ENCODE measurements around the gene MFSD11.

The MFSD11 gene

GRCh38 chr17:76820039-76820438, 82.1 kb downstream of the MFSD11 start:
- Histone ChIP-seq H3K4me1 (ENCODE audit: control insufficient read depth, insufficient read depth, low read length) (peaks cover 3% of the 10 kb centered on the region; the same call in 1 of the 2 replicates), H3K9me3 (ENCODE audit: control insufficient read depth, insufficient read depth, low read length) (no peaks in the 10 kb centered on the region), H3K4me3 (ENCODE audit: low read length) (no peak overlapping the region), H3K27me3 (ENCODE audit: control insufficient read depth, insufficient read depth, low read length) (no peaks in the 10 kb centered on the region), H3K27ac (ENCODE audit: low read length) (no peak overlapping the region), H3K36me3 (ENCODE audit: control insufficient read depth, insufficient read depth, low read length) (no peaks in the 10 kb centered on the region)
- no CpG with 5 or more reads among the region's 1 CpG for WGBS (ENCODE audit: insufficient coverage, insufficient read length)
- no peak for DNase-seq (ENCODE audit: low read depth, low spot score)

DNA sequence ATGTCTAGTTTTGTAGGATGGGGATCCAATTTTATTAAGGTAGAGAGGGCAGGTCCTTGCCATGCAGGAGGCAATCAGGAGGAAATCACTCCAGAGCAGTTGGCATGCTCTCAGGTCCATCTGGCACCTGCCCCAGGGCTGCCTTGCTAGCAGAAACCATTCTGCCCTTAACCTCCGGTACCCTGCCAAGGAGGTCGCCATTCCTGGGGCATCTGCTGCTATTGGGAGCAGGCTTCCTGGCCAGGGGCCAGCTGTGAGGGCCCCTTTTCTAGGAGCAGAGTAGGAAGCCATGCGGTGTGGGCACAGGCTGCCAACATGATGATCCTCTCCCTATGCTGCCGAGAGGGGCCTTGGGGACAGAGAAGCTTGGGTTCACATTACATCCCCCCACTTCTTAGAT, 82.6 kb downstream of the MFSD11 start:
- no CpG with 5 or more reads among the region's 4 CpGs for WGBS (ENCODE audit: insufficient coverage, insufficient read length)
- Histone ChIP-seq H3K4me1 (ENCODE audit: control insufficient read depth, insufficient read depth, low read length) (peaks cover 3% of the 10 kb centered on the region; the same call in 1 of the 2 replicates), H3K4me3 (ENCODE audit: low read length) (no peak overlapping the region), H3K9me3 (ENCODE audit: control insufficient read depth, insufficient read depth, low read length) (no peaks in the 10 kb centered on the region), H3K27me3 (ENCODE audit: control insufficient read depth, insufficient read depth, low read length) (no peaks in the 10 kb centered on the region), H3K36me3 (ENCODE audit: control insufficient read depth, insufficient read depth, low read length) (no peaks in the 10 kb centered on the region), H3K27ac (ENCODE audit: low read length) (no peak overlapping the region)
- no peak for DNase-seq (ENCODE audit: low read depth, low spot score)

DNA sequence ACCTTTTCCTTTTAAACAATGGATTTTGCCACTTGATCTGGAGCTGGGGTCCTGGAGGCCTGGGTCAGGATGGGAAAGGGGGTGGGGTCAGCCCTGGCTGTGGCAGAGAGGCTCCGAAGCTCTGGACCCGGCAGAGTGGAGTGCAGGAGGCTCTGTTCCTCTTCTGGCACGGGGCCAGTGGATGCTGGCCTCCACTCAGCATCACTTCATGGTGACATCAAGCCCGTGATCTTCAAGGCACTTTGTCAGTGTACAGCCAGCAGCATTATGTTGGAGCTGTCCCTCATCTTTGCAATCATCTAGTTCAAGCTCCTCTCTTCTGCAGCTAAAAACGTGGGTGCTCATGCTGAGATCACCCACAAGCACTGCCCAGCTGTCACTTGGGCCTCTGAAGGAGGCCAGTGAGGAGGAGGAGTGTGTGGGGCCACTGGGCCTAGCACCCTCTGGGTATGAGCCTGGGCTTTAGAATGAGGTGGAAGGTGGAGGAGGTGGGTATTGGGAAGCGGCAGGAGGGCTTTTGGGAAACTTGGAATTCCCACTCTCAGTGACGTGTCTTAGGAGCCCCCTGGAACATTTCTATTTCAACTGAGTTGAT, 84.4 kb downstream of the MFSD11 start:
- WGBS (ENCODE audit: insufficient coverage, insufficient read length) = no CpG with 5 or more reads among the region's 7 CpGs
- Histone ChIP-seq H3K9me3 (ENCODE audit: control insufficient read depth, insufficient read depth, low read length) (no peaks in the 10 kb centered on the region), H3K4me1 (ENCODE audit: control insufficient read depth, insufficient read depth, low read length) (peaks cover 2% of the 10 kb centered on the region; the same call in 1 of the 2 replicates), H3K27me3 (ENCODE audit: control insufficient read depth, insufficient read depth, low read length) (no peaks in the 10 kb centered on the region), H3K27ac (ENCODE audit: low read length) (no peak overlapping the region), H3K4me3 (ENCODE audit: low read length) (no peak overlapping the region), H3K36me3 (ENCODE audit: control insufficient read depth, insufficient read depth, low read length) (no peaks in the 10 kb centered on the region)
- no peak for DNase-seq (ENCODE audit: low read depth, low spot score)

DNA sequence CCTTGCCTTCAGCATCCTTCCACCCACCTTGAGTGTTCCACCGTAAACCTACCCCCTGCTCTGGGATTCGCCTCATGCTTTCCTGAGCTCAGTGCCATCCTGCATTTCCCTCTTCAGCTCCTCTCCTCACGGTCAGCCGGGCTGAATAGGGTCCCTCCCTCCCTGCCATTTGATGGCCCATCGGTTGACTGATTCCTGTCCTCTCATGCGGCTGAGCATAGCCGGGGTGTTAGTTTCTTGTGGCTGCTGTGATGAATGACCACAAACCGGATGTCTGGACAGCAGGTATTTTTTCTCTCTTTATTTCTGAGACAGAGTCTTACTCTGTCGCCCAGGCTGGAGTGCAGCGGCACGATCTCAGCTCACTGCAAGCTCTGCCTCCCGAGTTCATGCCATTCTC, 86.2 kb downstream of the MFSD11 start:
- H3K27me3 ChIP-seq (ENCODE audit: control insufficient read depth, insufficient read depth, low read length) = no peaks in the 10 kb centered on the region
- no peak for DNase-seq (ENCODE audit: low read depth, low spot score)
- peaks cover 2% of the 10 kb centered on the region; the same call in 1 of the 2 replicates for H3K4me1 ChIP-seq (ENCODE audit: control insufficient read depth, insufficient read depth, low read length)
- no CpG with 5 or more reads among the region's 12 CpGs for WGBS (ENCODE audit: insufficient coverage, insufficient read length)
- H3K9me3 ChIP-seq (ENCODE audit: control insufficient read depth, insufficient read depth, low read length) = no peaks in the 10 kb centered on the region
- H3K4me3 ChIP-seq (ENCODE audit: low read length) = no peak overlapping the region
- no peaks in the 10 kb centered on the region for H3K36me3 ChIP-seq (ENCODE audit: control insufficient read depth, insufficient read depth, low read length)
- H3K27ac ChIP-seq (ENCODE audit: low read length) = no peak overlapping the region

- no peak overlapping the region for H3K27ac ChIP-seq (ENCODE audit: low read length)
- no peaks in the 10 kb centered on the region for H3K4me1 ChIP-seq (ENCODE audit: control insufficient read depth, insufficient read depth, low read length)
- no peaks in the 10 kb centered on the region for H3K27me3 ChIP-seq (ENCODE audit: control insufficient read depth, insufficient read depth, low read length)
- no peak for DNase-seq (ENCODE audit: low read depth, low spot score)
- no peaks in the 10 kb centered on the region for H3K36me3 ChIP-seq (ENCODE audit: control insufficient read depth, insufficient read depth, low read length)
- no peak overlapping the region for H3K4me3 ChIP-seq (ENCODE audit: low read length)
- WGBS (ENCODE audit: insufficient coverage, insufficient read length) = no CpG with 5 or more reads among the region's 24 CpGs
- H3K9me3 ChIP-seq (ENCODE audit: control insufficient read depth, insufficient read depth, low read length) = no peaks in the 10 kb centered on the region
Measured at GRCh38 chr17:76826330-76827068, 88.6 kb downstream of the MFSD11 start.

- WGBS (ENCODE audit: insufficient coverage, insufficient read length) = no CpG with 5 or more reads among the region's 14 CpGs
- Histone ChIP-seq H3K4me1 (ENCODE audit: control insufficient read depth, insufficient read depth, low read length) (no peaks in the 10 kb centered on the region), H3K4me3 (ENCODE audit: low read length) (no peak overlapping the region), H3K27ac (ENCODE audit: low read length) (no peak overlapping the region), H3K27me3 (ENCODE audit: control insufficient read depth, insufficient read depth, low read length) (no peaks in the 10 kb centered on the region), H3K36me3 (ENCODE audit: control insufficient read depth, insufficient read depth, low read length) (no peaks in the 10 kb centered on the region), H3K9me3 (ENCODE audit: control insufficient read depth, insufficient read depth, low read length) (no peaks in the 10 kb centered on the region)
- no peak for DNase-seq (ENCODE audit: low read depth, low spot score)
Measured at GRCh38 chr17:76827736-76828135, 89.8 kb downstream of the MFSD11 start.
